Immature natural killer cell (primary cell): Measurements from ENCODE around the gene MIR17HG. TPM values are rescaled to one million over a fixed set of nuclear protein-coding genes. Genes with fewer than 3 reads are reported as not detected.

Experiments used
- DNase-seq, 3 donors: peaks; one replicate each; pipeline ENCODE4 v3.0.0; 2022; ENCODE audit warnings: mixed read lengths in 1 of 3
- H3K27ac Mint-ChIP-seq, 6 donors: one replicate each; pipeline ENCODE4 v1.8.0; 2020; ENCODE audit warnings: mixed read lengths in 6 of 6, mild to moderate bottlenecking in 5 of 6, inconsistent platforms in 4 of 6, moderate library complexity in 3 of 6
- H3K27me3 Mint-ChIP-seq, 3 donors: one replicate each; pipeline ENCODE4 v1.8.0; 2020 to 2021; ENCODE audit warnings: low read depth in 3 of 3, mild to moderate bottlenecking in 3 of 3, mixed read lengths in 3 of 3, moderate library complexity in 3 of 3, inconsistent platforms in 1 of 3
- H3K36me3 Mint-ChIP-seq, 3 donors: one replicate each; pipeline ENCODE4 v1.8.0; 2020; ENCODE audit warnings: mixed read lengths in 3 of 3, inconsistent platforms in 2 of 3, mild to moderate bottlenecking in 2 of 3
- H3K4me1 Mint-ChIP-seq, 2 donors: one replicate each; pipeline ENCODE4 v1.8.0; 2020; ENCODE audit warnings: inconsistent platforms in 2 of 2, mild to moderate bottlenecking in 2 of 2, mixed read lengths in 2 of 2, moderate library complexity in 1 of 2
- H3K4me3 Mint-ChIP-seq, 5 donors: one replicate each; pipeline ENCODE4 v1.8.0; 2020; ENCODE audit warnings: mild to moderate bottlenecking in 5 of 5, mixed read lengths in 5 of 5, inconsistent platforms in 3 of 5, moderate library complexity in 3 of 5
- H3K9me3 Mint-ChIP-seq, 6 donors: one replicate each; pipeline ENCODE4 v1.8.0; 2020; ENCODE audit warnings: mild to moderate bottlenecking in 6 of 6, mixed read lengths in 6 of 6, inconsistent platforms in 4 of 6, moderate library complexity in 3 of 6
- polyA plus RNA-seq, 3 donors: library from polyadenylated mRNA; unstranded; fragments of 300-500 nt; fragmentation: Illumina TruSeq; gene quantifications; one replicate each; pipeline ENCODE4 v1.2.3, GENCODE V29; 2021

Gene MIR17HG
- under 1 TPM; 0.12 to 0.68 (median 0.26) TPM for polyA plus RNA-seq

DNA sequence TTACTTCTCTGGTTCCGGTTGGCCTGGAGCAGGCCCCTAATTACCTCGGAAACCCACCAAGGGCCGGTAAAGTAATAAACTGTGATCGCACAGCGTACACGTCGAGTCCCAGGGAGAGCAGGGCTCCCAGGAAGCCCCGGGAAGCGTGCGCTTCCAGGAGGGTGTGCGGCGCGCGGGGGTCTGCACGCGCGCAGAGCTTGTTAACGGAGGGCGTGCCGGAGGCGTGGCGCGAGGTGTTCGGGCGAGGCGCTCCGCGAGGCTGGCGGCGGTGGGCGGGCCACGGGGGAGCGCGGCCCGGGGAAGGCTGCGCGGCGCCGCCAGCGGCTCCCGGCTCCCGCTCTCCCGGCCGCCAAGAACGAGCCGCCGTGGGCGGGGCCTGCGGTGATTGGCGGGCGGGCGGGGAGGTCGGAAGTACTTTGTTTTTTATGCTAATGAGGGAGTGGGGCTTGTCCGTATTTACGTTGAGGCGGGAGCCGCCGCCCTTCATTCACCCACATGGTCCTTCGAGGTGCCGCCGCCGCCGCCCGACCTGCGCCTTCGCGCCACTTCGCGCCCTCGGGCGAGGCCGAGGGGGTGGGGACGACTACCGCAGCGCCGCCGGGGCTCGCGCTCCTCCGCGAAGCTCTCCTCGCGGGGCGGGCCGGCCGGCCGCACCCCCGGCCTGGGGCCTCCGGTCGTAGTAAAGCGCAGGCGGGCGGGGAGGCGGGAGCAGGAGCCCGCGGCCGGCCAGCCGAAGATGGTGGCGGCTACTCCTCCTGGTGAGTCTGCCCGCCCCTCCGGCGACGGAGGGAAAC, at the start of gene MIR17HG:
Gene MIR17HG, plus strand, starts transcription at position 486 of the 794 bp plus-strand sequence.
- Mint-ChIP-seq H3K27me3 (peaks cover 8 to 14% (median 13%) of the 10 kb centered on the region in 3 donors), H3K9me3 (no peaks in the 10 kb centered on the region), H3K4me1 (peaks cover 14 to 30% of the 10 kb centered on the region in 2 donors), H3K27ac (peak within 1 kb of the TSS; percentile 74 to 90 (median 86)), H3K4me3 (peak within 1 kb of the TSS; percentile 92 to 96 (median 94)), H3K36me3 (peaks cover 0 to 3% (median 0%) of the 10 kb centered on the region in 3 donors)
- DNase-seq = peak; percentile 78 to 83 (median 82)

DNA sequence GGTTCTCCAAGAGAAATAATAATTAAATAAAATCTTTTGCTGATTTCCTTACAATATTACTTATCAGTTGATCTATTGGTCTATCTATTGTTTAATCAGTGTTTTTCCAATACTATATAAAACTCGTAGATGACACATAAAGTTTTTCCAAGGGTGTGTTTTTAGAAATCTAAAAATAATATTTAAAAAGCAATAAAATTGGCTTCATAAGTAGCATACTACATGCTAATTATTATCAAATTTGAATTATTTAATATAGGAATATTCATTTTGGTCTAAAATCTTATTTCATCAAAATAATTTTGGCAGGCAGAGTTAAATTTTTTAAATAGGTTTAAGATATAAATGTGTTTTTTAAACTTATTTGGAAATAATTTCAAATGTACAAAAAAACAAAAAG, 49.4 kb upstream of the MIR17HG start:
- H3K27ac Mint-ChIP-seq = no peak overlapping the region
- DNase-seq = no peak
- H3K36me3 Mint-ChIP-seq = no peaks in the 10 kb centered on the region
- no peaks in the 10 kb centered on the region for H3K9me3 Mint-ChIP-seq
- peaks cover 0 to 6% (median 3%) of the 10 kb centered on the region in 3 donors for H3K27me3 Mint-ChIP-seq
- H3K4me1 Mint-ChIP-seq = no peaks in the 10 kb centered on the region
- no peak overlapping the region for H3K4me3 Mint-ChIP-seq

DNA sequence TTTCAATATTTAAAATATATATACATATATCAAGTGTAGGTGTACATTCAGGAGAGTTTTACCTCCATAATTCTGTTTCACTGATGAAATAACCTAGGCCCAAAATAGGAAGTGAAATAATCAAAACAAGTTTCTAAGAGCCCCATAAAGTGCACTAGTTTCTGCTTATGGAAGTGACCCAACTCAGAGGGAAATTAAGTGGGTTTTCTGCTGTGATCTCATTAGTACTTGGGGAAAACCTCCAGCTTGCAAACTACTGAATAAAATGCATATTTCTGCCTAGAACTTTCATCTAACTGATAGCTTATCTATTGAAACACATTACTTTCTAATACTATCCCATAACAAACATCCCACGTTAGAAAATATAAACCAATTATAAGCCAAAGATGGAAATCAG, 45.4 kb upstream of the MIR17HG start:
- H3K36me3 Mint-ChIP-seq = no peaks in the 10 kb centered on the region
- H3K4me1 Mint-ChIP-seq = no peaks in the 10 kb centered on the region
- H3K4me3 Mint-ChIP-seq = no peak overlapping the region
- no peaks in the 10 kb centered on the region for H3K9me3 Mint-ChIP-seq
- H3K27ac Mint-ChIP-seq = no peak overlapping the region
- no peaks in the 10 kb centered on the region for H3K27me3 Mint-ChIP-seq
- DNase-seq = no peak

DNA sequence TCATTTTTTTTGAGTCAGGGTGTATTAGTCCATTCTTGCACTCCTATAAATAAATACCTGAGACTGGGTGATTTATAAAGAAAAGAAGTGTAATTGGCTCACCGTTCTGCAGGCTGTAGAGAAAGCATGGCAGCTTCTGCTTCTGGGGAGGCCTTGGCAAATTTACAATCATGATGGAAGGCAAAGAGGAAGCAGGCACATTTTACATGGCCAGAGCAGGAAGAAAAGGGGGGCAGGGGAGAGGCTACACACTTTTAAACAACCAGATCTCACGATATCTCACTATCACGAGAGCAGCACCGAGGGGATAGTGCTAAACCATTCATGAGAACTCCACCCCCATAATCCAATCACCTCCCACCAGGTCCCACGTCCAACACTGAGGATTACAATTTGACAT, 44.5 kb upstream of the MIR17HG start:
- Mint-ChIP-seq H3K9me3 (no peaks in the 10 kb centered on the region), H3K36me3 (no peaks in the 10 kb centered on the region), H3K4me3 (no peak overlapping the region), H3K27me3 (peaks cover 0 to 3% (median 0%) of the 10 kb centered on the region in 3 donors), H3K27ac (no peak overlapping the region), H3K4me1 (no peaks in the 10 kb centered on the region)
- DNase-seq = no peak

DNA sequence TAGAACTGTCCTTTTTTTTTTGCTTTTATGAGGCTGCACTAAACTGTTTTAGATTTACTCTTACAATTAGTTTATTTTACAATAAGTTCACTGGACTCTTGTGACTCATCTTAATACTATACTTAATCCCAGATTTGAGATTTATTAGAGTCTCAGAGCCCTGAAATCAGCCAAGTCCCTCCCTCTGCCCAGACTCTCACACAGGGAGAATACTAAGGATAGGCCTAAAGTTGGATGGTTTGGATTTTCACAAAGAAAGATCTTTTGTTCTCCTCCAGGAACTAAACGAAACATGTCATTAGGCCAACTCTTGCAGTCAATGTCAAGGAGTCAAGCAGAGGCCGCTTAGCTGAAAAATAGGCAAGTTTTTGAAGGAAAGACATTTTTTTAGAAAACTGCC, 42.7 kb upstream of the MIR17HG start:
- peaks cover 0 to 3% (median 2%) of the 10 kb centered on the region in 3 donors for H3K27me3 Mint-ChIP-seq
- DNase-seq = no peak
- no peaks in the 10 kb centered on the region for H3K9me3 Mint-ChIP-seq
- no peak overlapping the region for H3K4me3 Mint-ChIP-seq
- H3K4me1 Mint-ChIP-seq = no peaks in the 10 kb centered on the region
- H3K27ac Mint-ChIP-seq = no peak overlapping the region
- no peaks in the 10 kb centered on the region for H3K36me3 Mint-ChIP-seq

DNA sequence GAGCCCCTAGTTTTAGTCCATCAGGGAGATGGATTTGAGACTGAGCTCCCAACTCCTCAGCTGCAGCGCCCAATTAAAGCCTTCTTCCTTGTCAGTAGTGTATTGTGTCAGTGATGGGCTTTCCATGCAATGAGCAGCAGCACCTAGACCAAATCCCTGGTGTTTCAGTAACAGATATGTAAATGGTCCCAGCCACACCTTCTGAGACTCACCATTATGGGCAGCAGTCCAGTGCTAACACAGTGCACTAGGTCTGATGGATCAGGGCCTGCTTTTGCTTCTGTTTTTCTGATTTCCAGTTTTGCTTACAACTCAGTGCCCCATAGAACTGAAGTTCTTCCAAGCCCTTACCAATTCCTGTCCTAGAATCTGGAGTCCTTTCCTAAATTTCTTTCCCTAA, 41.8 kb upstream of the MIR17HG start:
- Mint-ChIP-seq H3K36me3 (no peaks in the 10 kb centered on the region), H3K4me3 (no peak overlapping the region), H3K9me3 (no peaks in the 10 kb centered on the region), H3K27ac (no peak overlapping the region), H3K27me3 (peaks cover 0 to 3% (median 2%) of the 10 kb centered on the region in 3 donors), H3K4me1 (no peaks in the 10 kb centered on the region)
- no peak for DNase-seq

DNA sequence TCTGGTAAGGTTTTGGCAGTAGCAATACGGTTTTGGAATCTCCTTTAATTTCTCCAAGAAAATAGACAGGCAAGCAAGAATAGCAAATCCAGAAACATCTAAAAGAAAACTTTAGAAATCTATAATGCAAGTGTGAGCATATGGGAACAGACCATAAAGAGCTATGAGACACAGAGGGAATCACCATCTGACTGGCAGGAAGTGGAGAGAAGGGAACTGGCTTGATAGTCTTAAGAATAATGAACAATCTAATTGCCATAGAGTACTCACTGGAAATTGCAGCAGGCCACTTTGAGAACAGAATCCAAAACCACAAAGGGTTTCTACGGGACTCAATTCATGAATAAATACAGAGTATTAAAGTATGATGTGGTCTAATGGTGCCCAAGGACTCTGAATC, 39.6 kb upstream of the MIR17HG start:
- Mint-ChIP-seq H3K4me3 (no peak overlapping the region), H3K9me3 (no peaks in the 10 kb centered on the region), H3K27me3 (peaks cover 0 to 3% (median 2%) of the 10 kb centered on the region in 3 donors), H3K4me1 (peaks cover 2% of the 10 kb centered on the region in 2 donors), H3K27ac (no peak overlapping the region), H3K36me3 (no peaks in the 10 kb centered on the region)
- no peak for DNase-seq

GRCh38 chr13:91308299-91308698, 39.2 kb upstream of the MIR17HG start:
- no peak for DNase-seq
- peaks cover 0 to 5% (median 3%) of the 10 kb centered on the region in 3 donors for H3K27me3 Mint-ChIP-seq
- H3K4me1 Mint-ChIP-seq = peaks cover 6% of the 10 kb centered on the region in 2 donors

DNA sequence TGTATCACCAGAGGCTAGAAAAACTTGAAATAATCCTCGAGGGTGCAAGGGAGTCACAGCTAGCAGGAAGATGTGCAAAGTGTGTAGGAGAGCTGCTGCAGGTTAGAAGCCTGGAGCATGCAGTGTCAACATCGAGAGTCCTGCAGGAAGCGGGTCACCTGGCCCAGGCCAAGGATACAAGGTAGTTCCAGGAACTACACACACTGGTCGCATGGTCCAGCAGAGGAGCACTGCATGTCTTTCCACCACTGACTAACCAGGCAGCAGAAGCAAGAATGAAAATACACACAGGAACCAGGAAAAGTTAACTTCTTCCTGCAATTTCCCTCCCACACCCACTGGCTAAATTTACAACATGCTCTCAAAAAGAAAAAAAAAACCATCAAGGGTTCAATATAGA, 36.0 kb upstream of the MIR17HG start:
- Mint-ChIP-seq H3K9me3 (no peaks in the 10 kb centered on the region), H3K4me3 (no peak overlapping the region), H3K27me3 (peaks cover 0 to 9% (median 4%) of the 10 kb centered on the region in 3 donors), H3K27ac (no peak overlapping the region), H3K36me3 (no peaks in the 10 kb centered on the region), H3K4me1 (peaks cover 12 to 13% of the 10 kb centered on the region in 2 donors)
- DNase-seq = no peak

More at GRCh38 chr13:91308299-91308698, 39.2 kb upstream of the MIR17HG start:
- Mint-ChIP-seq H3K4me3 (no peak overlapping the region), H3K36me3 (no peaks in the 10 kb centered on the region), H3K27ac (no peak overlapping the region), H3K9me3 (no peaks in the 10 kb centered on the region)

- DNase-seq = no peak
- peaks cover 12 to 13% of the 10 kb centered on the region in 2 donors for H3K4me1 Mint-ChIP-seq
- peak overlapping the region in 1 of 6 donors; percentile 79 for H3K27ac Mint-ChIP-seq
- H3K27me3 Mint-ChIP-seq = peaks cover 0 to 9% (median 4%) of the 10 kb centered on the region in 3 donors
- no peaks in the 10 kb centered on the region for H3K36me3 Mint-ChIP-seq
- no peak overlapping the region for H3K4me3 Mint-ChIP-seq
- H3K9me3 Mint-ChIP-seq = no peaks in the 10 kb centered on the region
Measured at GRCh38 chr13:91312324-91312723, 35.2 kb upstream of the MIR17HG start.

- Mint-ChIP-seq H3K36me3 (no peaks in the 10 kb centered on the region), H3K4me1 (peaks cover 12 to 13% of the 10 kb centered on the region in 2 donors), H3K4me3 (peak overlapping the region; percentile 54 to 66 (median 59)), H3K9me3 (no peaks in the 10 kb centered on the region), H3K27ac (peak overlapping the region in 2 of 6 donors; percentile 19 to 34), H3K27me3 (peaks cover 0 to 9% (median 1%) of the 10 kb centered on the region in 3 donors)
- DNase-seq = peak; percentile 22 to 35 (median 26)
Measured at GRCh38 chr13:91313103-91313502, 34.4 kb upstream of the MIR17HG start.

- peak in 2 of 3 donors; percentile 4 to 8 for DNase-seq
- Mint-ChIP-seq H3K27me3 (peaks cover 0 to 7% (median 1%) of the 10 kb centered on the region in 3 donors), H3K27ac (peak overlapping the region in 2 of 6 donors; percentile 0 to 34), H3K9me3 (no peaks in the 10 kb centered on the region), H3K4me1 (peaks cover 12 to 13% of the 10 kb centered on the region in 2 donors), H3K36me3 (no peaks in the 10 kb centered on the region), H3K4me3 (peak overlapping the region; percentile 54 to 66 (median 59))
Measured at GRCh38 chr13:91313581-91313980, 33.9 kb upstream of the MIR17HG start.

DNA sequence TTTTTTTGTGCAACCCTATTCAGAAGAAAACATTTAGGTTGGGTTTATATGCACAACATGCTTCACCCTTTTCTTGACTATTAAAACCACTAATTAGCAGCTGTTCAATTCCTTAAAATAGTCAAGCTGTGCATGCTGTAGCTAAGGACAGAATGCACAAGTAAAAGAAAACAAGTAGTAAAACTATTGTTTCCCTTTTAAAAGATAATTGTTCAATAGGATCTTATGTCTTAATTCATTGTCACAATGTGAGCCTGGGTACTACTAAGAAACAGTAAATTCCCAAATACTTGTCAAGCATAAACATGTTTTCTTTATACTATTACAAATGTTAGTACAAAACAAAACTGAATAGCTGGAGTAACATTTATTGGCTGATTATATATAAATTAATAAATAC, 32.6 kb upstream of the MIR17HG start:
- no peak overlapping the region for H3K4me3 Mint-ChIP-seq
- H3K27ac Mint-ChIP-seq = no peak overlapping the region
- H3K36me3 Mint-ChIP-seq = no peaks in the 10 kb centered on the region
- H3K4me1 Mint-ChIP-seq = peaks cover 12 to 13% of the 10 kb centered on the region in 2 donors
- no peak for DNase-seq
- no peaks in the 10 kb centered on the region for H3K9me3 Mint-ChIP-seq
- H3K27me3 Mint-ChIP-seq = peaks cover 2 to 9% (median 4%) of the 10 kb centered on the region in 3 donors

DNA sequence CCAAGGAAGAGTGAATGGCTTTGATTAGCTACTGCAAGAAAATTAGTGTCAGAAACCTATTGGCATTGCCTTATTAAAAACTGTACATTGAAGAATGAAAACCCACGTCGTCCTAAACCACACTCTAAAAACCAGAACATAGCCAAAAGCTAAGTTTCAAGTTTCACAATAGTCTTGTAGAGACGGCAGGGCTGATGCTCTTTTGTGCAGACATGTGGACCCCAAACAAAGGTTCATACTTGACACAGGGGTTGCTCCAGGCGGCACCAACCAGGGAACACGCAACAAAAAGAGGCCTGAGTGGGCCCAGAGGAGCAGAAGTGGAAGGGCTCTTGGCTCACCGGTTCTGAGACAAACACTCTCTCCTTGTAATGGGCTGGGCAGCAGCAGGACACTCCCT, 28.6 kb upstream of the MIR17HG start:
- no peaks in the 10 kb centered on the region for H3K36me3 Mint-ChIP-seq
- H3K27me3 Mint-ChIP-seq = peaks cover 3 to 14% (median 8%) of the 10 kb centered on the region in 3 donors
- H3K9me3 Mint-ChIP-seq = no peaks in the 10 kb centered on the region
- peaks cover 10 to 18% of the 10 kb centered on the region in 2 donors for H3K4me1 Mint-ChIP-seq
- no peak for DNase-seq
- no peak overlapping the region for H3K4me3 Mint-ChIP-seq
- H3K27ac Mint-ChIP-seq = no peak overlapping the region
